OCI-LY1 (cell line): ENCODE results near the gene PIGT.

ENCODE experiments used
- H2AFZ ChIP-seq: fragments of 200-600 bp; sonication (generic), shearing (Covaris generic); 2 replicates; pipeline ENCODE4 v1.6.0; 2014; ENCODE audit warnings: antibody characterized with exemption, mild to moderate bottlenecking, low read length
- H3F3A ChIP-seq: fragments of 200-600 bp; sonication (generic), shearing (Covaris generic); 2 replicates; pipeline ENCODE4 v1.6.0; 2014; ENCODE audit warnings: mild to moderate bottlenecking, antibody characterized with exemption, low read length, moderate library complexity; ENCODE audit not compliant: insufficient read depth
- H3K27ac ChIP-seq: fragments of 200-600 bp; sonication (generic); 2 replicates; pipeline ENCODE4 v1.5.1; 2014; ENCODE audit warnings: low read length, mixed run types, mild to moderate bottlenecking, low read depth; ENCODE audit not compliant: poor library complexity, severe bottlenecking
- H3K27me3 ChIP-seq: fragments of 200-600 bp; sonication (generic); 2 replicates; pipeline ENCODE4 v1.6.0; 2014; ENCODE audit warnings: antibody characterized with exemption, mild to moderate bottlenecking, low read length, moderate library complexity; ENCODE audit not compliant: insufficient read depth
- H3K36me3 ChIP-seq: fragments of 200-600 bp; sonication (generic); 2 replicates; pipeline ENCODE4 v1.6.1; 2014; ENCODE audit warnings: mild to moderate bottlenecking, antibody characterized with exemption, low read length, moderate library complexity, mixed read lengths; ENCODE audit not compliant: insufficient read depth
- H3K4me1 ChIP-seq: fragments of 200-600 bp; sonication (generic); 2 replicates; pipeline ENCODE4 v1.5.1; 2014; ENCODE audit warnings: mild to moderate bottlenecking, low read length, moderate library complexity; ENCODE audit not compliant: insufficient read depth, severe bottlenecking
- H3K4me2 ChIP-seq: fragments of 200-600 bp; sonication (generic), shearing (Covaris generic); 2 replicates; pipeline ENCODE4 v1.6.1; 2014; ENCODE audit warnings: low read length
- H3K4me3 ChIP-seq: fragments of 200-600 bp; sonication (generic); 2 replicates; pipeline ENCODE4 v1.5.1; 2014; ENCODE audit warnings: low read length, low read depth, mild to moderate bottlenecking, mixed read lengths; ENCODE audit not compliant: poor library complexity, severe bottlenecking
- H3K79me2 ChIP-seq: fragments of 200-600 bp; shearing (Covaris generic); 2 replicates; pipeline ENCODE4 v1.6.1; 2016; ENCODE audit warnings: mixed run types, low read length, mixed read lengths; ENCODE audit not compliant: insufficient read depth
- H3K9ac ChIP-seq: fragments of 200-600 bp; sonication (generic), shearing (Covaris generic); 2 replicates; pipeline ENCODE4 v1.6.1; 2014; ENCODE audit warnings: mild to moderate bottlenecking, low read length, mixed read lengths
- H3K9me2 ChIP-seq: fragments of 200-600 bp; sonication (generic), shearing (Covaris generic); 2 replicates; pipeline ENCODE4 v1.6.1; 2014; ENCODE audit warnings: low read depth, mild to moderate bottlenecking, low read length, mixed read lengths
- H3K9me3 ChIP-seq: fragments of 200-600 bp; shearing (Covaris generic); 2 replicates; pipeline ENCODE4 v1.6.1; 2014; ENCODE audit warnings: low read length, mixed read lengths
- H4K20me1 ChIP-seq: fragments of 200-600 bp; sonication (generic), shearing (Covaris generic); 2 replicates; pipeline ENCODE4 v1.6.0; 2016; ENCODE audit warnings: mild to moderate bottlenecking, low read length; ENCODE audit not compliant: insufficient read depth
- CTCF ChIP-seq: fragments of 200-600 bp; sonication (generic), shearing (Covaris generic); IDR thresholded peaks from 2 replicates; pipeline ENCODE4 v1.5.1; 2017; ENCODE audit warnings: mild to moderate bottlenecking, antibody characterized with exemption, low read length, moderate library complexity, mixed read lengths
- EZH2 ChIP-seq: fragments of 200-600 bp; sonication (generic), shearing (Covaris generic); IDR thresholded peaks from 2 replicates; pipeline ENCODE4 v1.8.0; 2017; ENCODE audit warnings: borderline replicate concordance, mixed run types, mild to moderate bottlenecking, antibody characterized with exemption, low read length, moderate library complexity, mixed read lengths

Gene PIGT

GRCh38 chr20:45463709-45464108, 47.8 kb downstream of the PIGT start:
- H3K36me3 ChIP-seq = no peaks in the 10 kb centered on the region
- no peaks in the 10 kb centered on the region for H3K79me2 ChIP-seq
- no peak overlapping the region for H3K9ac ChIP-seq
- H4K20me1 ChIP-seq = no peaks in the 10 kb centered on the region
- no peaks in the 10 kb centered on the region for H3K4me1 ChIP-seq
- no peak overlapping the region for H3K4me2 ChIP-seq
- TF ChIP-seq EZH2 (no peak), CTCF (no peak)
- no peaks in the 10 kb centered on the region for H3K9me2 ChIP-seq
- no peaks in the 10 kb centered on the region for H3F3A ChIP-seq
- no peak overlapping the region for H3K27ac ChIP-seq
- H2AFZ ChIP-seq = no peak overlapping the region
- no peaks in the 10 kb centered on the region for H3K9me3 ChIP-seq
- 0 out of 2 replicates have a peak, but pooled peaks cover 5% of the 10 kb centered on the region for H3K27me3 ChIP-seq
- H3K4me3 ChIP-seq = no peak overlapping the region

- no peak overlapping the region for H2AFZ ChIP-seq
- TF ChIP-seq EZH2 = no peak
- no peak for TF ChIP-seq CTCF
These were observed 49.7 kb downstream of the PIGT start for GRCh38 chr20:45465491-45466266.

GRCh38 chr20:45467172-45467571, 51.2 kb downstream of the PIGT start:
- Histone ChIP-seq H4K20me1 (no peaks in the 10 kb centered on the region), H3K27me3 (no peaks in the 10 kb centered on the region), H3K9ac (no peak overlapping the region), H3K79me2 (no peaks in the 10 kb centered on the region), H3K4me2 (no peak overlapping the region), H3K4me3 (no peak overlapping the region), H3F3A (no peaks in the 10 kb centered on the region), H2AFZ (no peak overlapping the region), H3K36me3 (no peaks in the 10 kb centered on the region), H3K4me1 (no peaks in the 10 kb centered on the region), H3K9me3 (no peaks in the 10 kb centered on the region), H3K9me2 (no peaks in the 10 kb centered on the region), H3K27ac (no peak overlapping the region)
- TF ChIP-seq CTCF = no peak
- no peak for TF ChIP-seq EZH2

More at GRCh38 chr20:45465491-45466266, 49.7 kb downstream of the PIGT start:
- H3K4me2 ChIP-seq = no peak overlapping the region
- no peak overlapping the region for H3K27ac ChIP-seq
- no peaks in the 10 kb centered on the region for H3K4me1 ChIP-seq
- no peaks in the 10 kb centered on the region for H3K79me2 ChIP-seq
- no peaks in the 10 kb centered on the region for H3K9me2 ChIP-seq
- no peak overlapping the region for H3K9ac ChIP-seq
- no peak overlapping the region for H3K4me3 ChIP-seq
- H3F3A ChIP-seq = no peaks in the 10 kb centered on the region
- H3K36me3 ChIP-seq = no peaks in the 10 kb centered on the region
- no peaks in the 10 kb centered on the region for H4K20me1 ChIP-seq
- H3K27me3 ChIP-seq = no peaks in the 10 kb centered on the region
- no peaks in the 10 kb centered on the region for H3K9me3 ChIP-seq
